Stimulated activated naive CD4-positive, alpha-beta T cell treated with Interleukin-2 at 50 U/mL for 16 hours (primary cell): ENCODE results near the gene CFAP45.

ENCODE experiments used
- DNase-seq: peaks from one replicate; lab custom pipeline; 2025; lab: John Stamatoyannopoulos, UW

CFAP45 gene

GRCh38 chr1:159877695-159878444 lies 22.1 kb downstream of the CFAP45 start:
- no peak for DNase-seq

- DNase-seq = no peak
Measured at GRCh38 chr1:159873530-159874143, 26.3 kb downstream of the CFAP45 start.

GRCh38 chr1:159872891-159873290 lies 27.1 kb downstream of the CFAP45 start:
- DNase-seq = no peak

- DNase-seq = no peak
Measured at GRCh38 chr1:159870704-159871103, 29.3 kb downstream of the CFAP45 start.

GRCh38 chr1:159869607-159870006 lies 30.4 kb downstream of the CFAP45 start:
- DNase-seq = no peak

GRCh38 chr1:159869173-159869572 lies 30.8 kb downstream of the CFAP45 start:
- DNase-seq = peak; percentile 3

GRCh38 chr1:159868766-159869165 lies 31.2 kb downstream of the CFAP45 start:
- DNase-seq = no peak

GRCh38 chr1:159867664-159868026 lies 32.3 kb downstream of the CFAP45 start:
- no peak for DNase-seq

- DNase-seq = no peak
Measured at GRCh38 chr1:159866905-159867663, 32.9 kb downstream of the CFAP45 start.

- DNase-seq = no peak
Measured at GRCh38 chr1:159866066-159866465, 33.9 kb downstream of the CFAP45 start.

GRCh38 chr1:159864262-159864661 lies 35.7 kb downstream of the CFAP45 start:
- DNase-seq = no peak

GRCh38 chr1:159862557-159862956 lies 37.4 kb downstream of the CFAP45 start, which contains the start of gene VSIG8:
Gene VSIG8 (minus strand): TSS chr1:159862657. CDS start chr1:159862521, 136 bp downstream.
- DNase-seq = no peak

- no peak for DNase-seq
Measured at GRCh38 chr1:159862031-159862430, 37.9 kb downstream of the CFAP45 start.

GRCh38 chr1:159861218-159861617 lies 38.7 kb downstream of the CFAP45 start:
- no peak for DNase-seq

- no peak for DNase-seq
Measured at GRCh38 chr1:159860456-159860855, 39.5 kb downstream of the CFAP45 start.

GRCh38 chr1:159859767-159860322 lies 40.1 kb downstream of the CFAP45 start:
- no peak for DNase-seq

- no peak for DNase-seq
Measured at GRCh38 chr1:159857889-159858288, 42.1 kb downstream of the CFAP45 start.

- no peak for DNase-seq
Measured at GRCh38 chr1:159856576-159856975, 43.4 kb downstream of the CFAP45 start.

- DNase-seq = no peak
Measured at GRCh38 chr1:159855709-159856108, 44.3 kb downstream of the CFAP45 start.

GRCh38 chr1:159854693-159855192 lies 45.2 kb downstream of the CFAP45 start:
- peak; percentile 73 for DNase-seq

- DNase-seq = no peak
Measured at GRCh38 chr1:159854116-159854692, 45.8 kb downstream of the CFAP45 start.
